B cell (primary cell): ENCODE results near the gene MYH10. TPM values are rescaled to one million over a fixed set of nuclear protein-coding genes. Genes with fewer than 3 reads are reported as not detected.

Experiments used
- ATAC-seq: fragments of 200-7000 bp; cut with Tn5 transposase; one replicate; pipeline ENCODE4 v1.10.0; 2021; ENCODE audit warnings: low read depth, mild to moderate bottlenecking, moderate number of reproducible peaks, moderate library complexity
- CTCF ChIA-PET: fragments of 350-600 bp; sonication (Branson Sonifier 250); formaldehyde crosslinking; loops from one replicate; lab custom pipeline; 2021; ENCODE audit warnings: antibody characterized with exemption, inconsistent platforms; lab: Charles Lee
- POLR2A ChIA-PET: fragments of 350-600 bp; sonication (Branson Sonifier 250); formaldehyde crosslinking; loops from one replicate; lab custom pipeline; 2021; ENCODE audit warnings: antibody characterized with exemption; lab: Charles Lee
- DNase-seq: peaks from one replicate; pipeline ENCODE4 v3.0.0; 2013
- H2AFZ ChIP-seq: 2 replicates; pipeline ENCODE4 v1.6.1; 2012; ENCODE audit warnings: mild to moderate bottlenecking, low read depth, low read length; ENCODE audit not compliant: insufficient read depth, poor library complexity, severe bottlenecking
- H3K27ac ChIP-seq, 2 donors: 1 replicate in 1 of 2; 2 replicates in 1 of 2; pipeline ENCODE4 v1.5.1; 2012 to 2013; ENCODE audit warnings: low read length in 2 of 2, mild to moderate bottlenecking in 2 of 2, moderate library complexity in 1 of 2
- H3K27me3 ChIP-seq, 4 experiments: fragments of 200-600 bp in 1 of 4; sonication (generic) in 1 of 4; replicated peaks in 1 of 4; 1 replicate in 2 of 4; 2 replicates in 2 of 4; pipeline versions ENCODE4 v1.6.1 to v1.7.0; 2013 to 2016; ENCODE audit warnings: low read length in 3 of 4, mild to moderate bottlenecking in 2 of 4, mixed read lengths in 1 of 4, moderate library complexity in 1 of 4; ENCODE audit not compliant: insufficient read depth in 4 of 4, control insufficient read depth in 3 of 4; ENCODE audit errors: control extremely low read depth in 1 of 4
- H3K36me3 ChIP-seq, 2 experiments: replicated peaks in 1 of 2; 1 replicate in 1 of 2; 2 replicates in 1 of 2; pipeline versions ENCODE4 v1.6.1 to v1.7.1; 2013; ENCODE audit warnings: low read length in 1 of 2; ENCODE audit not compliant: insufficient read depth in 2 of 2, control insufficient read depth in 1 of 2; ENCODE audit errors: control extremely low read depth in 1 of 2, extremely low read depth in 1 of 2
- H3K4me1 ChIP-seq, 2 donors: fragments of 200-600 bp in 1 of 2; sonication (generic) in 1 of 2; 1 replicate in 1 of 2; 2 replicates in 1 of 2; pipeline versions ENCODE4 v1.5.1 to v1.6.1; 2013 to 2017; ENCODE audit warnings: low read length in 2 of 2; ENCODE audit not compliant: control insufficient read depth in 2 of 2, insufficient read depth in 2 of 2
- H3K4me2 ChIP-seq: replicated peaks from 2 replicates; pipeline ENCODE3; 2012; ENCODE audit warnings: mild to moderate bottlenecking, low read depth, low read length; ENCODE audit not compliant: poor library complexity, severe bottlenecking
- H3K4me3 ChIP-seq, 5 experiments: fragments of 200-600 bp in 1 of 5; sonication (generic) in 1 of 5; 1 replicate in 3 of 5; 2 replicates in 2 of 5; pipeline versions ENCODE4 v1.5.1 to v1.7.0; 2011 to 2016; ENCODE audit warnings: low read length in 4 of 5, mild to moderate bottlenecking in 4 of 5, low read depth in 2 of 5, control low read depth in 1 of 5, moderate library complexity in 1 of 5; ENCODE audit not compliant: insufficient read depth in 1 of 5; ENCODE audit errors: control extremely low read depth in 1 of 5, extremely low read depth in 1 of 5
- H3K79me2 ChIP-seq: fragments of 200-600 bp; sonication (generic); one replicate; pipeline ENCODE4 v1.6.0; 2016; ENCODE audit warnings: low read length; ENCODE audit not compliant: control insufficient read depth, insufficient read depth
- H3K9ac ChIP-seq: fragments of 200-600 bp; sonication (generic); 2 replicates; pipeline ENCODE4 v1.6.1; 2017; ENCODE audit warnings: mild to moderate bottlenecking, low read length, moderate library complexity
- H3K9me3 ChIP-seq, 3 donors: one replicate each; pipeline versions ENCODE4 v1.6.1 to v1.7.1; 2013; ENCODE audit warnings: low read length in 2 of 3; ENCODE audit not compliant: control insufficient read depth in 2 of 3, insufficient read depth in 1 of 3; ENCODE audit errors: control extremely low read depth in 1 of 3
- H4K20me1 ChIP-seq: 2 replicates; pipeline ENCODE4 v1.6.0; 2012; ENCODE audit warnings: mild to moderate bottlenecking, low read length; ENCODE audit not compliant: insufficient read depth, control insufficient read depth, poor library complexity, severe bottlenecking
- H3K27ac Mint-ChIP-seq: one replicate; pipeline ENCODE4 v1.8.0; 2021; ENCODE audit warnings: mixed read lengths
- H3K27me3 Mint-ChIP-seq: one replicate; pipeline ENCODE4 v1.8.0; 2021; ENCODE audit warnings: mixed read lengths
- H3K4me1 Mint-ChIP-seq: one replicate; pipeline ENCODE4 v1.8.0; 2021; ENCODE audit warnings: mixed read lengths
- H3K4me3 Mint-ChIP-seq: one replicate; pipeline ENCODE4 v1.8.0; 2021; ENCODE audit warnings: mixed read lengths
- H3K9me3 Mint-ChIP-seq: one replicate; pipeline ENCODE4 v1.8.0; 2022; ENCODE audit warnings: mixed read lengths; ENCODE audit not compliant: insufficient read depth
- EZH2 ChIP-seq: IDR thresholded peaks from 2 replicates; pipeline ENCODE4 v1.6.1; 2012; ENCODE audit warnings: borderline replicate concordance, low read depth, mild to moderate bottlenecking, moderate library complexity, low read length; ENCODE audit not compliant: insufficient read depth, poor library complexity, severe bottlenecking
- WGBS: methylation state at CpG from one replicate; pipeline ENCODE4 v1.1.5; 2013; ENCODE audit warnings: missing lambda C conversion rate; ENCODE audit not compliant: insufficient coverage; 5-methylcytosine and 5-hydroxymethylcytosine counted together
- intact Hi-C: fragments of 100-400 bp; cut with micrococcal nuclease; formaldehyde crosslinking; loops from one replicate; pipeline ENCODE4 v1.10.0; 2022
- polyA plus RNA-seq: library from polyadenylated mRNA; depleted of rRNA; stranded (reverse); fragments of >200 nt; gene quantifications from 2 replicates; pipeline ENCODE4 v1.2.3, GENCODE V29; 2012
- total RNA-seq, 2 donors: library from RNA; stranded (reverse); fragments of 120-200 nt in 1 of 2; gene quantifications; 1 replicate in 1 of 2; 2 replicates in 1 of 2; pipeline versions ENCODE4 v1.2.3 to v1.2.4, GENCODE V29; 2013 to 2022
- TF ChIP-seq, protein P1 (sequence below): fragments of 200-600 bp; IDR thresholded peaks from one replicate; pipeline ENCODE4 v1.8.0; 2022; ENCODE audit warnings: antibody characterized with exemption, mild to moderate bottlenecking

The MYH10 gene
- total and polyA plus RNA-seq, 2 donors (not counting 1 experiment from before 2014, with no cell fraction given), result 0.04 to 1.7 TPM

DNA sequence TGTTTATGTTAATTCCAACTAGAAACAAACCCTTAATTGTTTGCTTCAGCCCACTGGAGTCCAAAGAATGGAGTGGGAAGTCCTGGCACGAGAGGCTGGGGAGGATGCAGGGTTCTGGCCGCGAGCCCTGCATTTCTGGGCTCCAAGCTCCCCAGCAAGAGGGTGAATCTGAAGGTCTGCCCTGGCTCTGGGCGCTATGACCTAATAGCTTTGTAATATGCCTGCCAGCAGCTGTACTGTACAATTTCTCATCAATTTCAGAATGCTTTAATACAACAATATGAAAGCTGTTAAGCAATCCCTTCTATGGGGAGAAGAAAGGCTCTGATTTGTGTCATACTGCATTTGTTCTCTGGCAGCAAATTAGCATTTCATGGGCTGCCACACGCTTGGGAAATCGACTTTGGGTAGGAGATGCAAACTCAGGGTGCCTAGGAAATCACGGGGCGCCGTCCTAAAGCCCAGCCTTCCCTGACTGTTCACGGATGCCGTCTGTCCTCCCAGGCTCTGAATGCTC lies 151.0 kb downstream of the MYH10 start:
- peaks cover 2 to 10% (median 8%) of the 10 kb centered on the region in 3 donors for H3K9me3 ChIP-seq
- TF ChIP-seq, protein P1, sequence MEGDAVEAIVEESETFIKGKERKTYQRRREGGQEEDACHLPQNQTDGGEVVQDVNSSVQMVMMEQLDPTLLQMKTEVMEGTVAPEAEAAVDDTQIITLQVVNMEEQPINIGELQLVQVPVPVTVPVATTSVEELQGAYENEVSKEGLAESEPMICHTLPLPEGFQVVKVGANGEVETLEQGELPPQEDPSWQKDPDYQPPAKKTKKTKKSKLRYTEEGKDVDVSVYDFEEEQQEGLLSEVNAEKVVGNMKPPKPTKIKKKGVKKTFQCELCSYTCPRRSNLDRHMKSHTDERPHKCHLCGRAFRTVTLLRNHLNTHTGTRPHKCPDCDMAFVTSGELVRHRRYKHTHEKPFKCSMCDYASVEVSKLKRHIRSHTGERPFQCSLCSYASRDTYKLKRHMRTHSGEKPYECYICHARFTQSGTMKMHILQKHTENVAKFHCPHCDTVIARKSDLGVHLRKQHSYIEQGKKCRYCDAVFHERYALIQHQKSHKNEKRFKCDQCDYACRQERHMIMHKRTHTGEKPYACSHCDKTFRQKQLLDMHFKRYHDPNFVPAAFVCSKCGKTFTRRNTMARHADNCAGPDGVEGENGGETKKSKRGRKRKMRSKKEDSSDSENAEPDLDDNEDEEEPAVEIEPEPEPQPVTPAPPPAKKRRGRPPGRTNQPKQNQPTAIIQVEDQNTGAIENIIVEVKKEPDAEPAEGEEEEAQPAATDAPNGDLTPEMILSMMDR, result no peak
- TF ChIP-seq EZH2, result no peak
- H3K4me3 ChIP-seq, result no peak overlapping the region
- H3K9me3 Mint-ChIP-seq, result no peaks in the 10 kb centered on the region
- CTCF ChIA-PET, result no interaction called here
- no peak overlapping the region for H3K27ac Mint-ChIP-seq
- H2AFZ ChIP-seq, result no peak overlapping the region
- no peak overlapping the region for H3K27ac ChIP-seq
- H3K4me1 Mint-ChIP-seq, result no peaks in the 10 kb centered on the region
- no peak for DNase-seq
- POLR2A ChIA-PET, result no interaction called here
- no peak overlapping the region for H3K4me3 Mint-ChIP-seq
- no peaks in the 10 kb centered on the region for H3K79me2 ChIP-seq
- H4K20me1 ChIP-seq, result no peaks in the 10 kb centered on the region
- H3K27me3 ChIP-seq, result no peaks in the 10 kb centered on the region
- no peak for ATAC-seq
- WGBS, result 89% methylated on average over 10 of the region's 11 CpGs
- intact Hi-C loops, result no loop called here
- no peaks in the 10 kb centered on the region for H3K27me3 Mint-ChIP-seq
- no peak overlapping the region for H3K4me2 ChIP-seq
- no peaks in the 10 kb centered on the region for H3K4me1 ChIP-seq
- no peak overlapping the region for H3K9ac ChIP-seq
- peaks cover 1 to 40% of the 10 kb centered on the region in 2 experiments for H3K36me3 ChIP-seq

DNA sequence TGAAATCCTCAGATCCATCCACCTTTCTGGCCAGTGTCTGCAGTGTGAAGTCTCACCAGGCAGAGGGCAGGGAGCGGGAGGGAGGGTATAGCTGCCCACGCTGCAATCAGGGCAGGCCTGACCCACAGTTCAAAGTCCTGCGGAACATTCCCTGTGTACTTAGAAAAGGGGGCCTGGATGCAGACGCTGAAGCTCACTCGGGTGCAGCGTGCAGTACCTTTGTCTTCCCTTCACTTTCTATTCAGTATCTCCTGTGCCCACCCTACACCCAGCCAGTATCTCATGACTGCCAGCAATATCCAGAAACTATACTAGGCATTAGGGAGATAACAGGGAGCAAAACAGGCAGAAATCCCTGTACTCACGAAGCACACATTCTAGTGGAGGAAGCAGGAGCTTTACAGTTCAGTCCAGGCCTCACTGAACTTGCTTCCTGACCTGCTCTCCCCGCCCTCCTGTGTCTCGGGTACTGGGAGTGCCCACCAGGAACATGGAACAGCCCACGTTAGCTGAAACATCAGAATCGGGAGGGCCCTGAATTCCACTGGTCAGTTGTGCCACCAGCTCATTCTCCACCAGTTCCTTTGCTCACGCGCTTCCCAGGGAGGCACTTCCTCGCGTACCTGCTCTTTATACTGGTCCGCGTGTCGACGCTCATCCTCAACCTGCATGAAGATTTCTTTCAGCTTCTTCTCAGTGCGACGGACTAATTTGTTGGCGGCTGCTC lies 152.6 kb downstream of the MYH10 start:
- Mint-ChIP-seq H3K27ac (no peak overlapping the region), H3K4me1 (no peaks in the 10 kb centered on the region), H3K9me3 (no peaks in the 10 kb centered on the region), H3K27me3 (no peaks in the 10 kb centered on the region), H3K4me3 (no peak overlapping the region)
- Histone ChIP-seq H3K4me1 (no peaks in the 10 kb centered on the region), H3K36me3 (peaks cover 3 to 54% of the 10 kb centered on the region in 2 experiments), H3K27ac (no peak overlapping the region), H3K4me2 (no peak overlapping the region), H3K9ac (no peak overlapping the region), H3K79me2 (no peaks in the 10 kb centered on the region), H3K4me3 (no peak overlapping the region), H2AFZ (no peak overlapping the region), H3K27me3 (no peaks in the 10 kb centered on the region), H4K20me1 (no peaks in the 10 kb centered on the region), H3K9me3 (peaks cover 0 to 4% (median 0%) of the 10 kb centered on the region in 3 donors)
- TF ChIP-seq, protein P1, result no peak
- no peak for TF ChIP-seq EZH2
- DNase-seq (no peak), ATAC-seq (no peak)
- POLR2A ChIA-PET, result no interaction called here
- 98% methylated on average over 16 of the region's 22 CpGs for WGBS
- intact Hi-C loops, result no loop called here
- CTCF ChIA-PET, result no interaction called here
